ENCODE data around the gene BEST1. TPM values are rescaled to one million over a fixed set of nuclear protein-coding genes. Genes with fewer than 3 reads are reported as not detected.

The BEST1 gene
- total and polyA plus RNA-seq, 2 donors (not counting 3 experiments of a cell fraction or from before 2014, with no cell fraction given): 0.04 TPM; not detected in 1

DNA sequence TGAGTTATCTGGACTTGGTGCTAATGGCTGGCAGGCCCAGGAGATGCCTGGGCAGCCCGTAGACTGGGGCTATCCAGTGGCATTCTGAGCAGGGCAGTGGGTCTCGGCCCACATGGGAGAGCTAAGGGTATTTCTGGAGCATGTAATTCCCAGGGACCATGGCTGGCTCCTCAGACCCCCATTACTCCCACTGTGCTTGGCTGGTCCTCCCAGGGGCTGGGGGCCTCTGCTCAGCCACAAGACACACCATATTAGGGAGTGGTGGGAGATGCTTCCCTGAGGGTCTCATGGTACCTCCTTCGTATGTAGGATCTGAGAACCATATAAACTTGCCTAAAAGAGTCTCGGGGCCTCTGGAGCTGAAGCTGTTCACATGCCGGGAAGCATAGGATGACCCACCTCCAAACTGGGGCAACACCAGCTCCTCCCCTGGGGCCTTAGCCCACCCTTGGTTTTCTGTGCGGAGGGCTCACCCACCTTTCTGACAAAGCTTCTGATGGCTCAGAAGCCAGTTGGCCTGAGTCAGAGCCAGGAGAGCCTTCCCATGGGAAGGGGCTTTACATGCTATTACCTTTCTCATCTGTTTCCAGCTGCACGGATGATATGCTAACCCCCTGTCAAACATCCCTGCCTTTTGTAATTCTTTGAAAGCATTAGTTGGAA is 26.8 kb downstream of the BEST1 start:
- H2AFZ ChIP-seq (ENCODE audit: low read depth, low read length): no peak overlapping the region
- H3K9ac ChIP-seq (replicated peaks; ENCODE audit: extremely low read depth, insufficient read depth, low read length): no peak overlapping the region
- no peaks in the 10 kb centered on the region for H3K36me3 ChIP-seq (ENCODE audit: control insufficient read depth in 2 of 2, extremely low read depth in 1 of 2, insufficient read depth in 2 of 2, low read length in 2 of 2)
- no peak for DNase-seq (ENCODE audit: low read depth, low spot score)
- dilution Hi-C loops (cut with MboI; ENCODE audit: extremely low pct_ligation_motif_present, low sequenced_read_pairs): no loop called here
- H3K4me1 ChIP-seq (ENCODE audit: control insufficient read depth, extremely low read depth, insufficient read depth, low read length): peaks cover 40% of the 10 kb centered on the region
- no peak overlapping the region for H3K4me3 ChIP-seq (replicated peaks in 1 of 3; ENCODE audit: insufficient read depth in 1 of 3, low read depth in 1 of 3, low read length in 3 of 3)
- intact Hi-C loops (cut with micrococcal nuclease): no loop called here
- no peaks in the 10 kb centered on the region for H3K9me1 ChIP-seq (replicated peaks; ENCODE audit: control insufficient read depth, extremely low read depth, insufficient read depth, low read length)
- H4K20me1 ChIP-seq (replicated peaks; ENCODE audit: control insufficient read depth, extremely low read depth, insufficient read depth, low read length): no peaks in the 10 kb centered on the region
- H3K79me2 ChIP-seq (ENCODE audit: control insufficient read depth, insufficient read depth, low read length): no peaks in the 10 kb centered on the region
- no peak for FAIRE-seq
- no peak overlapping the region for H3K4me2 ChIP-seq (ENCODE audit: insufficient read depth, low read length)
- H3K27me3 ChIP-seq (ENCODE audit: control insufficient read depth in 2 of 2, insufficient read depth in 2 of 2, low read length in 2 of 2): no peaks in the 10 kb centered on the region
- TF ChIP-seq EZH2 (IDR thresholded peaks at IDR 0.05; ENCODE audit: borderline replicate concordance, low read depth, low read length, severe bottlenecking) (no peak), MYC (IDR thresholded peaks at IDR 0.05; ENCODE audit: low read depth, low read length) (no peak), JUN (IDR thresholded peaks at IDR 0.05; ENCODE audit: borderline replicate concordance, insufficient read depth, insufficient read length, low read depth) (no peak), GATA2 (IDR thresholded peaks at IDR 0.05; ENCODE audit: insufficient read depth, insufficient read length, low read depth, low read length) (no peak)
- TF ChIP-seq, protein P1, sequence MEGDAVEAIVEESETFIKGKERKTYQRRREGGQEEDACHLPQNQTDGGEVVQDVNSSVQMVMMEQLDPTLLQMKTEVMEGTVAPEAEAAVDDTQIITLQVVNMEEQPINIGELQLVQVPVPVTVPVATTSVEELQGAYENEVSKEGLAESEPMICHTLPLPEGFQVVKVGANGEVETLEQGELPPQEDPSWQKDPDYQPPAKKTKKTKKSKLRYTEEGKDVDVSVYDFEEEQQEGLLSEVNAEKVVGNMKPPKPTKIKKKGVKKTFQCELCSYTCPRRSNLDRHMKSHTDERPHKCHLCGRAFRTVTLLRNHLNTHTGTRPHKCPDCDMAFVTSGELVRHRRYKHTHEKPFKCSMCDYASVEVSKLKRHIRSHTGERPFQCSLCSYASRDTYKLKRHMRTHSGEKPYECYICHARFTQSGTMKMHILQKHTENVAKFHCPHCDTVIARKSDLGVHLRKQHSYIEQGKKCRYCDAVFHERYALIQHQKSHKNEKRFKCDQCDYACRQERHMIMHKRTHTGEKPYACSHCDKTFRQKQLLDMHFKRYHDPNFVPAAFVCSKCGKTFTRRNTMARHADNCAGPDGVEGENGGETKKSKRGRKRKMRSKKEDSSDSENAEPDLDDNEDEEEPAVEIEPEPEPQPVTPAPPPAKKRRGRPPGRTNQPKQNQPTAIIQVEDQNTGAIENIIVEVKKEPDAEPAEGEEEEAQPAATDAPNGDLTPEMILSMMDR (IDR thresholded peaks at IDR 0.05; ENCODE audit: extremely low read depth in 1 of 2, insufficient read depth in 1 of 2, low read depth in 1 of 2, low read length in 2 of 2): no peak
- ChIA-PET POLR2A (interaction anchor here (1.4 kb wide), 1 partner anchor 9 kb away, joined by 4 read pairs; the partner anchor contains the start of gene FTH1), CTCF (interaction anchor here (1.4 to 6.9 kb wide), 2 partner anchors 30 to 104 kb away, joined by 3 to 63 read pairs; no protein-coding TSS in a partner anchor)
- no peaks in the 10 kb centered on the region for H3K9me3 ChIP-seq (replicated peaks; ENCODE audit: control insufficient read depth, insufficient read depth, low read length)
- no TSS peak for BruUV-seq (replicated peaks)
- H3K27ac ChIP-seq (ENCODE audit: insufficient read depth, low read depth, low read length): no peak overlapping the region
